Measurements from ENCODE around the gene CATSPERB. TPM values are rescaled to one million over a fixed set of nuclear protein-coding genes. Genes with fewer than 3 reads are reported as not detected.

CATSPERB gene
- total and polyA plus RNA-seq, 2 experiments from 2014 or later = not detected

DNA sequence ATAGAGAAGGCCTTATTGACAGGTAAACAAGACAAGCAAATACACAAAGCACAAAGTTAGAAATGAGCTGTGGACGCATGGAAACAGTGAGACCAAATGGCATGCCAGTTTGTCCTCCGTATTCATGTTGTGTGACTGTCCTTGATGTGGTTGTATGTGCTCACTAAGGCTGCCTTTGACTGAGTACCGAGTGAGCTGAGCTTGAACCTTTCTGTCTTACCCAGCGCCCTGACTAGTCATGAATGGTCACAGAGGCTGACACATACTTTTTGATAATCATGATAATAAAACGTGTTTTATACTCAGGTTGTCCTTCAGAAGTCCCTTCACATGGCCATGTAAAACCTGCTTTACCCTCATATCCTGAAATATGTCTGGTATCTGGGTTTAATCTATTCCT lies 553 bp upstream of the CATSPERB start:
- Histone ChIP-seq H3K9me3 (ENCODE audit: low read depth) (no peaks in the 10 kb centered on the region), H3K4me3 (no peak overlapping the region), H3K27ac (no peak overlapping the region), H3K36me3 (no peaks in the 10 kb centered on the region), H3K4me1 (ENCODE audit: low read depth) (no peaks in the 10 kb centered on the region), H3K27me3 (no peaks in the 10 kb centered on the region)
- DNase-seq (ENCODE audit: low read depth in 1 of 2, low spot score in 1 of 2) = no peak
- TF ChIP-seq CTCF (IDR thresholded peaks at IDR 0.05; ENCODE audit: low read depth, low read length) = no peak

GRCh38 chr14:91731018-91731417 lies 868 bp downstream of the CATSPERB start:
- H3K27me3 ChIP-seq = no peaks in the 10 kb centered on the region
- H3K36me3 ChIP-seq = no peaks in the 10 kb centered on the region
- DNase-seq (ENCODE audit: low read depth in 1 of 2, low spot score in 1 of 2) = no peak
- no peak for TF ChIP-seq CTCF (IDR thresholded peaks at IDR 0.05; ENCODE audit: low read depth, low read length)
- H3K9me3 ChIP-seq (ENCODE audit: low read depth) = no peaks in the 10 kb centered on the region
- H3K4me1 ChIP-seq (ENCODE audit: low read depth) = no peaks in the 10 kb centered on the region
- no peak overlapping the region for H3K27ac ChIP-seq
- H3K4me3 ChIP-seq = no peak overlapping the region

DNA sequence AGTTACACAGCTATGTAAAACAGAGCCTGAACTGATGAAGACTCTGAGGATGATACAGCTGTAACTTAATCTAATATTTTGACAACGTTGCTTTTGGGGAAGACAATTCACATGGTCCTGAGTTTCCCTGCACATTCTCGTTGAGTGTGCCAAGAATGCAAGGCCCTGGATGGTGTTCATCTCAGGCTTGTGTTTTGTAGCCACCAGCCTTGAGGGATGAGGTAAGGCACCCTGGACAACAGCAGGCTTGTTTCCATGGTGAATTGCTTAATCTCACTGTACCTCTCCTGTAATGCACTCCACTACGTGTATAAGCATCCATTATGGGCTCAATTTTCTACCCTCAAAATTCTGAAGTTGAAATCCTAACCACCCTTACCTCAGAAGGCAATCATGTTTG lies 2.1 kb downstream of the CATSPERB start:
- Histone ChIP-seq H3K4me3 (no peak overlapping the region), H3K4me1 (ENCODE audit: low read depth) (no peaks in the 10 kb centered on the region), H3K36me3 (no peaks in the 10 kb centered on the region), H3K27ac (no peak overlapping the region), H3K27me3 (no peaks in the 10 kb centered on the region), H3K9me3 (ENCODE audit: low read depth) (no peaks in the 10 kb centered on the region)
- TF ChIP-seq CTCF (IDR thresholded peaks at IDR 0.05; ENCODE audit: low read depth, low read length) = no peak
- DNase-seq (ENCODE audit: low read depth in 1 of 2, low spot score in 1 of 2) = no peak

- no peaks in the 10 kb centered on the region for H3K36me3 ChIP-seq
- TF ChIP-seq CTCF (IDR thresholded peaks at IDR 0.05; ENCODE audit: low read depth, low read length) = no peak
- H3K27ac ChIP-seq = no peak overlapping the region
- H3K4me3 ChIP-seq = no peak overlapping the region
- no peaks in the 10 kb centered on the region for H3K4me1 ChIP-seq (ENCODE audit: low read depth)
- DNase-seq (ENCODE audit: low read depth in 1 of 2, low spot score in 1 of 2) = peak in 1 of 2 donors; percentile 4
- no peaks in the 10 kb centered on the region for H3K9me3 ChIP-seq (ENCODE audit: low read depth)
- H3K27me3 ChIP-seq = no peaks in the 10 kb centered on the region
Measured at GRCh38 chr14:91728616-91729183, 3.2 kb downstream of the CATSPERB start.

DNA sequence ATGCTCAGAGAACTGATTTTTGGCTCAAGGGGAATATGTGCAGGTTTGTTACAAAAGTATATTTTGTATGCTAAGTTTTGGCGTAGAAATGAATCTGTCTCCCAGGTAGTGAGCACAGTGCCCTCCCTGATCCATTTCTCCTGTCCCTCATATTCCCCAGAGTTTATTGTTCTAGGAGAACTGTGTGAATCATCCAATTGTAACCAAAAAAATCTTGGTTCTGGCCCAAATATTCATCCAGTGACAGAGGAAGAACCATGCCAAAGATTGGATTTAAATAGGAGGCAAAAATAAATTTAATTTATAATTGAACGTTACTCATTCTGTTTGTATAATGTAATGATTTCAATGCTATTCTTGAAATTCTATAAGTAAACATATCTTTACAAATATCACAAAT lies 4.8 kb downstream of the CATSPERB start:
- Histone ChIP-seq H3K4me3 (no peak overlapping the region), H3K27ac (no peak overlapping the region), H3K9me3 (ENCODE audit: low read depth) (no peaks in the 10 kb centered on the region), H3K4me1 (ENCODE audit: low read depth) (no peaks in the 10 kb centered on the region), H3K27me3 (no peaks in the 10 kb centered on the region), H3K36me3 (no peaks in the 10 kb centered on the region)
- no peak for TF ChIP-seq CTCF (IDR thresholded peaks at IDR 0.05; ENCODE audit: low read depth, low read length)
- DNase-seq (ENCODE audit: low read depth in 1 of 2, low spot score in 1 of 2) = peak in 1 of 2 donors; percentile 6

- Histone ChIP-seq H3K27me3 (no peaks in the 10 kb centered on the region), H3K36me3 (no peaks in the 10 kb centered on the region), H3K4me1 (ENCODE audit: low read depth) (no peaks in the 10 kb centered on the region), H3K9me3 (ENCODE audit: low read depth) (no peaks in the 10 kb centered on the region), H3K27ac (no peak overlapping the region), H3K4me3 (no peak overlapping the region)
- no peak for TF ChIP-seq CTCF (IDR thresholded peaks at IDR 0.05; ENCODE audit: low read depth, low read length)
- no peak for DNase-seq (ENCODE audit: low read depth in 1 of 2, low spot score in 1 of 2)
Measured at GRCh38 chr14:91723501-91723900, 8.4 kb downstream of the CATSPERB start.

Data from cardiac muscle cell (in vitro differentiated cells and primary cell).